Muscle of leg (tissue), 11 donors: ENCODE measurements around the gene EYA4. TPM values are rescaled to one million over a fixed set of nuclear protein-coding genes. Genes with fewer than 3 reads are reported as not detected.

Source experiments
- DNase-seq: peaks from one replicate; pipeline ENCODE4 v3.0.0; 2013
- H3K27ac ChIP-seq: one replicate; pipeline ENCODE4 v1.5.1; 2013; ENCODE audit warnings: mild to moderate bottlenecking, low read length, control low read depth
- H3K27me3 ChIP-seq: one replicate; pipeline ENCODE4 v1.6.1; 2013; ENCODE audit warnings: low read length; ENCODE audit not compliant: control insufficient read depth, insufficient read depth
- H3K36me3 ChIP-seq: one replicate; pipeline ENCODE4 v1.6.1; 2013; ENCODE audit warnings: low read length; ENCODE audit not compliant: control insufficient read depth, insufficient read depth
- H3K4me1 ChIP-seq: one replicate; pipeline ENCODE4 v1.6.1; 2013; ENCODE audit warnings: low read length; ENCODE audit not compliant: control insufficient read depth, insufficient read depth
- H3K4me3 ChIP-seq: one replicate; pipeline ENCODE4 v1.5.1; 2013; ENCODE audit warnings: low read length, control low read depth
- H3K9me3 ChIP-seq: replicated peaks from 2 replicates; pipeline ENCODE4 v1.6.1; 2013; ENCODE audit warnings: low read depth, low read length; ENCODE audit not compliant: control insufficient read depth
- WGBS: methylation state at CpG from one replicate; pipeline ENCODE4 v1.1.5; 2013; ENCODE audit warnings: missing lambda C conversion rate; ENCODE audit not compliant: insufficient coverage; 5-methylcytosine and 5-hydroxymethylcytosine counted together
- polyA plus RNA-seq, 8 donors: library from polyadenylated mRNA; unstranded; fragments of 120-200 nt; gene quantifications; one replicate each; pipeline versions ENCODE4 v1.2.1 to v1.2.3, GENCODE V29; 2013; ENCODE audit warnings: inconsistent platforms in 1 of 8, low replicate concordance in 1 of 8; ENCODE audit not compliant: insufficient read length in 8 of 8, insufficient read depth in 1 of 8
- total RNA-seq: library from RNA; stranded (reverse); fragments of 120-200 nt; gene quantifications from one replicate; pipeline ENCODE4 v1.2.4, GENCODE V29; 2013

Gene EYA4
- total and polyA plus RNA-seq, 9 donors, result 16.3 to 28.8 (median 20.9) TPM

- H3K27ac ChIP-seq, result no peak overlapping the region
- no peaks in the 10 kb centered on the region for H3K9me3 ChIP-seq
- WGBS, result no CpG with 5 or more reads among the region's 1 CpG
- no peak for DNase-seq
- no peaks in the 10 kb centered on the region for H3K36me3 ChIP-seq
- H3K4me3 ChIP-seq, result no peak overlapping the region
- H3K4me1 ChIP-seq, result no peaks in the 10 kb centered on the region
- no peaks in the 10 kb centered on the region for H3K27me3 ChIP-seq
Measured at GRCh38 chr6:133523816-133524215, 282.7 kb downstream of the EYA4 start.

GRCh38 chr6:133526436-133526835 lies 285.3 kb downstream of the EYA4 start:
- Histone ChIP-seq H3K27ac (no peak overlapping the region), H3K36me3 (no peaks in the 10 kb centered on the region), H3K27me3 (no peaks in the 10 kb centered on the region), H3K4me3 (no peak overlapping the region), H3K4me1 (no peaks in the 10 kb centered on the region), H3K9me3 (no peaks in the 10 kb centered on the region)
- no peak for DNase-seq
- WGBS, result 80% methylated on average over 3 of the region's 5 CpGs

- Histone ChIP-seq H3K4me1 (no peaks in the 10 kb centered on the region), H3K27ac (no peak overlapping the region), H3K4me3 (no peak overlapping the region), H3K27me3 (no peaks in the 10 kb centered on the region), H3K9me3 (no peaks in the 10 kb centered on the region), H3K36me3 (peaks cover 4% of the 10 kb centered on the region)
- no peak for DNase-seq
- 75% methylated on average over 1 of the region's 2 CpGs for WGBS
Measured at GRCh38 chr6:133528566-133528965, 287.4 kb downstream of the EYA4 start.

- H3K27ac ChIP-seq, result no peak overlapping the region
- H3K36me3 ChIP-seq, result peaks cover 4% of the 10 kb centered on the region
- H3K9me3 ChIP-seq, result no peaks in the 10 kb centered on the region
- no peaks in the 10 kb centered on the region for H3K27me3 ChIP-seq
- no peak overlapping the region for H3K4me3 ChIP-seq
- 77% methylated on average over 7 of the region's 7 CpGs for WGBS
- H3K4me1 ChIP-seq, result no peaks in the 10 kb centered on the region
- no peak for DNase-seq
Measured at GRCh38 chr6:133532908-133533307, 291.8 kb downstream of the EYA4 start.

GRCh38 chr6:133539502-133540259 lies 298.5 kb downstream of the EYA4 start:
- Histone ChIP-seq H3K27ac (no peak overlapping the region), H3K9me3 (no peaks in the 10 kb centered on the region), H3K27me3 (no peaks in the 10 kb centered on the region), H3K36me3 (no peaks in the 10 kb centered on the region), H3K4me3 (no peak overlapping the region), H3K4me1 (peaks cover 1% of the 10 kb centered on the region)
- WGBS, result no CpG with 5 or more reads among the region's 3 CpGs
- no peak for DNase-seq

GRCh38 chr6:133540361-133540760 lies 299.2 kb downstream of the EYA4 start:
- no peak for DNase-seq
- H3K27me3 ChIP-seq, result no peaks in the 10 kb centered on the region
- no CpG with 5 or more reads among the region's 3 CpGs for WGBS

GRCh38 chr6:133541040-133541439 lies 299.9 kb downstream of the EYA4 start:
- Histone ChIP-seq H3K4me3 (no peak overlapping the region), H3K36me3 (no peaks in the 10 kb centered on the region), H3K27me3 (no peaks in the 10 kb centered on the region), H3K4me1 (peaks cover 2% of the 10 kb centered on the region), H3K27ac (no peak overlapping the region), H3K9me3 (no peaks in the 10 kb centered on the region)
- no peak for DNase-seq
- no CpG with 5 or more reads among the region's 2 CpGs for WGBS

More at GRCh38 chr6:133540361-133540760, 299.2 kb downstream of the EYA4 start:
- H3K27ac ChIP-seq, result no peak overlapping the region
- peaks cover 2% of the 10 kb centered on the region for H3K4me1 ChIP-seq
- no peaks in the 10 kb centered on the region for H3K9me3 ChIP-seq
- H3K4me3 ChIP-seq, result no peak overlapping the region
- no peaks in the 10 kb centered on the region for H3K36me3 ChIP-seq

GRCh38 chr6:133542056-133542821 lies 301.1 kb downstream of the EYA4 start:
- DNase-seq, result no peak
- Histone ChIP-seq H3K4me1 (peaks cover 4% of the 10 kb centered on the region), H3K27me3 (no peaks in the 10 kb centered on the region), H3K36me3 (no peaks in the 10 kb centered on the region), H3K4me3 (no peak overlapping the region), H3K27ac (no peak overlapping the region), H3K9me3 (no peaks in the 10 kb centered on the region)
- 94% methylated on average over 7 of the region's 9 CpGs for WGBS

- Histone ChIP-seq H3K9me3 (no peaks in the 10 kb centered on the region), H3K4me1 (peaks cover 9% of the 10 kb centered on the region), H3K27ac (no peak overlapping the region), H3K4me3 (no peak overlapping the region), H3K36me3 (no peaks in the 10 kb centered on the region), H3K27me3 (no peaks in the 10 kb centered on the region)
- DNase-seq, result no peak
- WGBS, result 71% methylated on average over 3 of the region's 5 CpGs
Measured at GRCh38 chr6:133544419-133544818, 303.3 kb downstream of the EYA4 start.

- Histone ChIP-seq H3K27ac (no peak overlapping the region), H3K36me3 (no peaks in the 10 kb centered on the region), H3K9me3 (no peaks in the 10 kb centered on the region), H3K4me3 (no peak overlapping the region), H3K4me1 (peaks cover 12% of the 10 kb centered on the region), H3K27me3 (no peaks in the 10 kb centered on the region)
- no CpG with 5 or more reads among the region's 4 CpGs for WGBS
- DNase-seq, result peak; percentile 54
Measured at GRCh38 chr6:133546098-133546497, 304.9 kb downstream of the EYA4 start.
